NCI-H146 (cell line): ENCODE results near the gene CRY2.
A peak's percentile ranks its signal among the peaks of the same experiment; 100 is the strongest.
"Not testable (repeated sequence)": the region's sequence is repeated elsewhere in the genome, so short reads cannot be mapped to it uniquely, and the experiment has no call there.

Source experiments
- DNase-seq: peaks from one replicate; lab custom pipeline; 2025; lab: John Stamatoyannopoulos, UW

CRY2 gene

DNA sequence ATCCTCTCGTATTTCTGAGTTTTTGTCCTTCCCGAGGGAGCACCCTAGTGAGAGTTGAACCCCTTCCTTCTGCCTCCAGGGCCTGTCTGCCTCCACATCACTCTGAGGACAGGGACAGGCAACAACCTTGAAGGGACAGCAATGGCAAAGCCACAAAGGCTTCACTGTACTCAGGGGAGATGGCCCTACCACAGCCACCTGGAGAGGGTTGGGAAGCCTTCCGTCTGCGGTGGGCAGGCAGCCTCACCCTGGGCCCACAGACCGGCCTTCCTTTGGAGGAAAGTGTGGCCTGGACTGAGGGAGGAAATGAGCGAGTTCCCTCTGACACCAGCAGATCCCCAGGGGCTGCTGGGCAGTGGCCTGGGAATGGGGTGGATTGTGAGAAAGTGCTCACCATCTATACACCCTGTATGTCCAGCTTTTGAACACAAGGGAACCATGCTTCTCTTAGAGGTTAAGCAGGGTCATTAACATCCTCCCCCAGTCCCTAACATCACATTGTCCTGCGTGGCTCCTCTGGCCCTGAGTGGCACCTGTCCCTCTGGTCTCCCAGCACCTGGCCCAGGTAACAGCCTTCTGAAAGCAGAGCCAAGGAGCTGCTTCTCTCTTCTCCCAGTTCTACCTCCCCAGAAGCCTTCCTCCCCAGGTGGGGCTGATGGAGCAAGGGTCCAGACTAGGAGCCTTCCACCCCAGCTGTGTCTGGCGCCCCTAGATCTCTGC is 35.5 kb upstream of the CRY2 start:
- no peak for DNase-seq

DNA sequence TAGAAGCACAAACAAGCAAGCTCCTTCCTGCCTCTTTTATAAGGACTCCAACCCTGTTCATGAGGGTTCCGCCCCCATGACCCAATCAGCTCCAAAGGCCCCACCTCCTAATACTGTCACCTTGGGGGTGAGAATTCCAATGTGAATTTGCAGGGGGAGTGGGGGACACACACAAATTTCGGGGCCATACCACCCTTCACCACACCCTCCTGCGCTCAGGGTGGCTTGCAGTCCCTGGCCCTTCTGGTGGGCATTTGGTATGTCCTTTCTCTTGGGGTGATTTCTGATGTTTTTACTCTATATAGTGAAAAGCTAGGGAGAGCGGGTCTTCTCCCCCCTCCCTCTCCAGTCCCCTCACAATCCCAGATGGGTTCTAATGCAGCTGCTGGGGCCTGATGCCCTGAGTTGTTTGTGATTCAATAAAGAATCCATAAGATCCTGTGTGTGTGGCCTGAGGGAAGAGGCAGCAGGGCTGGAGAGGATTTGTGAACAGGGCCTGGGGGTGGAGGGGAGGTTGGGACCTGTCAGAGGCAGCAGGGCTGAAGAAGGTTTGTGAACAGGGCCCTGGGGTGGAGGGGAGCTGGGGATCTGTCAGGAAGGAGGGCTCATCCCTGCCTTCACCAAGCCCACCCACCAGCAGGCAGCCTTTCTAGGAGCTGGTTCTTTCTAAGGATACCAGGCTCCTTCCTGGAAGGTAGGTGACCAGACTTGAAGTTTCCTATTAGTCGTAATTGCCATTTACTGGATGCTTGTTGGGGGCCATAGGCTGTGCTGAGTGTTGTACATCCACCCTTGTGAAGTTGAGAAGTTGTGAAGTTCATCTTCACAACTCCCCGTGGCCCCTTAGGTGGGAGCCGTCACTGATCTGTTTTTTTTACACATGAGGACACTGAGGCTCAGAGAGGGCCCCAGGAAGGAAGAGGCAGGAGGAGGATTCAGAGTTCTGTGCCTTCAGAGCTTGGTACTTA is 34.4 kb upstream of the CRY2 start:
- DNase-seq = no peak

DNA sequence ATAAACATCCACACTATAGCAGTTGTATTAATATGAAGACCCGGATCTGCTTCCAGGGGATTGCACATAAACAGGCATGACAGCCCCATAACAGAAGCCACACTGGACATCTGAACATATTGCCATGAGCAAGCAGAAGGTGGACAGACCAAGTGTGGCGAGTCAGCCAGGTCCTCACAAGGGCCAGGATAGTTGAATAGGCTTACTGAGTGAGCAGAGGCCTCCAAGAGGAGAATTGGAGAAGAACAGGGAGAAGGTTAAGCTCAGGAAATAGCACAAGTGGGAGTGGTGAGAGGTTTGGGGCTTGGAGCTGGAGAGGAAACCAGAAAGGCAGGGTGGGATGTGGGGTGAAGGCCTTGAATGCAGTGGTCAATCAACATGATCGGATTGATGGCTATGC is 31.5 kb upstream of the CRY2 start:
- DNase-seq = no peak

DNA sequence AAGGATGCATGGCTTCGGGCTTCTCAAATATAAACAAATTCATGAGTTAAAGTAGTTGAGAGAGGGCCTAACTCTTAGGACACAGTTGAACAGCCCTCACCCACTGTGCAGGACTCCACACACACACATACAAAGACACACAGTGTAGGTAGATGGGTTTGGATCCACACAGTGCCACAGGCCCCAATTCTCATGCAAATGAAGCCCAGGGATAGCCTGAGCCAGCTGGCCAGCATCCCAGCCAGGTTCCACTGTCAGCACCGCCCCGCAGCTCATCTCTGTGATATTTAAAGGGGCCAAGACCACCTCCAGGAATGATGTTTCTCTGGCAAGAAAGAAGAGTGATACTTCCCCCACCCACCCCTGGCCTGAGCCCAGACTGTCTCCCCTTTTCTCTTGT is 30.7 kb upstream of the CRY2 start:
- DNase-seq = peak; percentile 31

DNA sequence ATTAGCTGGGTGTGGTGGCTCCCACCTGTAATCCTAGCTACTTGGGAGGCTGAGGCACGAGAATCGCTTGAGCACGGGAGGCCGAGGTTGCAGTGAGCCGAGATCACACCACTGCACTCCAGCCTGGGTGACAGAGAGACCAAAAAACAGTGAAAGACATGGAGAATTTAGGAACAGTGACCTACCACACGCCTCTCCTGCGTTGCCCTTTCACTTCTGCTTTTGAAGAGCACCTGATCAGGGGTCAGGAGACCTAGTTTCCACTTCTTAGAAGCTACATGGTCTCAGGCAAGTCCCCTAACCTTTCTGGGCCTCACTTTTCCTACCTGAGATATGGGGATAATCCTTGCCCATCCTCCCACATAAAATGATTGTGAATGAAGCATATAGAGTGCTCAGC is 30.1 kb upstream of the CRY2 start:
- no peak for DNase-seq

DNA sequence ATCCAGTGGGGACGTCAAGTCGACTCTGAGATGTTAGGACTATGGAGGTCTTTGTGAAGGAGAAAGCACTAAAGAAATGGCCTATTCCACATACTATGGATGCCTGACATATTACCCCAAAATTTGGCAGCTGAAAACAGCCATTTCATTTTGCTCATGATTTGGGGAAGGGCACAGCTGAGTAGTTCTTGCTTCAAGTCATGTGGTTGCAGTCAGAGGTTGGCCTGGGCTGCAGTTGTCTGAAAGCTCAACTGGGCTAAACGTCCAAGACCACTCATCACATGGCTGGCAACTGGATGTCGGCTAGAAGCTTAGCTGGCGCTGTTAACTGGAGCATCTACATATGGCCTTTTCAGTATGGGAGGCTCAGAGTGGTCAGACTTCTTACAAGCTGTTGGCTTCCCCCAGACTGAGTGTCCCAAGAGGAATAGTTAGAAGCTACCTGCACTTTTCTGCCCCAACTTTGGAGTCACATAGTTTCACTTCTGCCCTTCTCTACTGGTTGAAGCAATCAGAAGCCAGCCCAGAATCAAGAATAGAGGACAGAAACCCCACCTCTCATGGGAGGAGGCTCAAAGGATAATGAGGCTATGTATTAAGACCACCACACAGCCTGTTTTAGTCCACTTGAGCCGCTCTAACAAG is 28.2 kb upstream of the CRY2 start:
- no peak for DNase-seq

DNA sequence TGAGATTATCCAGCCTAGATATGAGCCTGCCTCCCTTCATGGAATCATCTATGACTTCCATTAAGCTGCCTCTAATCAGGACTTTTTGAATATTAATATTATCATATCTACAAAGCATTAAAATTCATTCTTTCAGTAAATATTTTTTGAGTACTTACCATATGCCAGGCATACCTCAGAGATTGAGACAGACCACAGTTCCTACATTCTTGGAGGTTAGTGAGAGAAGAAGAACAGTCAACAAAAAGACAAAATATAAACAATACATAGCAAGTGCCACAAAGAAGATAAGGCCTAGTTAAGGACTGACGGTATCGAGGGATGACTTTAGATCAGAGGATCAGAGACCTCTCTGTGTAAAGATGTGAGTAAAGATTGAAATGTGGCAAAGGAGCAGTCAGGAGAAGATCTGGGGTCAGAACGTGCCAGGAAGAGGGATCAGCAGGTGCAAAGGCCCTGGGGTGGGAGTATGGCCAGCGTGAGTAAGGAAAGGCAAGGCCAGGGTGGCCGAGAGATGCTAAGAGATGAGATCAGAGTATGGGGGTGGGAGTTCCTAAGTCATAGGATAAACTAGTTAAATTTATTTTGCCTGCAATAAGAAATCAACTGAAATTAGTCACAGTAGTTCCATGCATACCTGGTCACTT is 26.9 kb upstream of the CRY2 start:
- no peak for DNase-seq

DNA sequence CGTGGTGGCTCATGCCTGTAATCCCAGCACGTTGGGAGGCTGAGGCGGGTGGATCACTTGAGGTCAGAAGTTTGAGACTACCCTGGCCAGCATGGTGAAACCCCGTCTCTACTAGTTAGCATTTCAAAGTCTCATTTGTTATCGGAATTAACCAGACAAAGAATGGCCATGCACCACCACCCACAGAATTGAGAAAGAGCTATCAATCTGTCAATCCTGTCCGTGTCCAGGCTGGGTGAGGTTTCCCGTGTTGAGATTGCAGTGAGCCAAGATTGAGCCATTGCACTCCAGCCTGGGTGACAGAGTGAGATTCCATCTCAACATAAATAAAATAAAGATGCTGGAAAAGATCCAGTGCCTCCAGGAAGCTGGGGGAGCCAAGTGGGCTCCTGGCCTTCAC is 20.8 kb upstream of the CRY2 start:
- DNase-seq = not testable (repeated sequence)

DNA sequence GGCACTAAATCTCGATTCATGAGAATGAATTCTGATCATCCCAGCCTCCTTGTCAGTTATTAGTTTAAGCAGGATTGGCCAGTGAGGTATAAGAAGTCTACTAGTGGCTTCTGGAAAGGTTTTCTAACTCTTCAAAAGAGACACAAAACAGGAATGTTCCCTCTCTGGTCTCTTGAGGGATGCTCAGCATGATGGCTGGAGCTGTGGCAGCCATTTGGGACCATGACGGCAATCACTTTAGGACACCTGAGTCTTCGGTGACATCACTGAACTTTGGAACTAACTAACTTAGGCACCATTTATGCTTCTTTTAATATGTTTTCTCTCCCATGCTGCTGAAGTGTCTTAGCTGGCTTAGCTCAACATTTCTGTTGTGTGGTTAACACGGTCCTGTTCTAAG is 20.2 kb upstream of the CRY2 start:
- DNase-seq = no peak

DNA sequence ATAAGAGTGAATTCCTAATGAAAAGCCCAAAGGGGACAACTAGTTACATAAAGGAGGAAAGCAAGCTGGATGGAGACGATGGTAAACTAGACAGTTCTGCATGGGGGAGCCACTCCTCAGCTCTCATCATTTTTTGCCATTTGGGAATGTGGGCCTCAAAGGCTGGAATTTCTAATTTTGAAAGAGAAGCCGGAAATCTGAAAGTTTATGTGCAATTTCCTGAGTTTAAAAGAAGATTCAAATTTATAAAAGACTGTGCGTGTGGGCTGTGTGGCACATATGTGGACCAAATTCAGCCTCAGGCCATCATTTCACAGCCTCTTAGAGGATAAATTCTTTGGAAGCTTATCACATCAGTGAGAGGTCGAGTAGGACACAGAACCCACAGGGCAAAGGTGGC is 18.3 kb upstream of the CRY2 start:
- no peak for DNase-seq

DNA sequence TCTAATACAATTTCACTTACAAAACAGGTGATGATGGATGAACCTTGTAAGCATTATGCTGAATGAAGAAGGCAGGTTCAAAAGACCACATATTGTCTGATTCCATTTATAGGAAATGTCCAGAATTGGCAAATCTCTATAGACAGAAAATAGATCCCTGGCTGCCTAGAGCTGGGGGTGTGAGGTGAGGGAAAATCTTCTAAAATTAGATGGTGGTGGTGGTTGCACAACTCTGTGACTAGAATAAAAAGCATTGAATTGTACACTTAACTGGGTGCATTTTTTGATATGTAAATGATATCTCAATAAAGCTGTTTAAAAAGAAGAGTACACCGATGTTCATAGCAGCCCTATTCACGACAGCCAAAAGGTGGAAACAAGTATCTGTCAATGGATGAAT is 16.7 kb upstream of the CRY2 start:
- no peak for DNase-seq

DNA sequence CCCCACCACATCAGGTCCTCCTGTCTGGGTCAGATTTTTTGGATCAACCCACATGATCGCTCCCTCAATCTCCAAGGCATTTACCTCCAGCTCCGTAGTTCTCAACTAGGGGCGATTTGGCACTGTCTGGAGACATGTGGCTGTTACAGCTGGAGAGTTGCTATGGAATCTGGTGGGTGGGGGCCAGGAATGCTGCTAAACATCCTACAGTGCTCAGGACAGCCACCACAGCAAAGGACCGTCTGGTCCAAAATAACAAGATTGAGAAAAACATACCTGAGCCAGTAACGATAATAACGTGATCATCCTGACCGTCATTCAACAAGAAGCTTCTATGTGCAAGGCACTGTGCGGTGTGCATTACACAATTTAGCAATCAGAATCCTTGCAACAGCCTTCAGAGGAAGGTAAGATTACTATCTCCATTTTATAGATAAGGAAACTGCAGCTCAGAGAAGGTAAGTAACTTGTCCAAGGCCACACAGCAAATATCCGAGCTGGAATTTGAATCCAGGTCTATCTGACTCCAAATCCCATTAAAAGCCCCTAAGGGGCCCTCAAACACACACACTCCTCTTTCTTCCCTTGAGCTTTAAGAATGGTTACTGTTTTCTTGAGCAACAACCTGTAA is 14.3 kb upstream of the CRY2 start:
- DNase-seq = no peak

DNA sequence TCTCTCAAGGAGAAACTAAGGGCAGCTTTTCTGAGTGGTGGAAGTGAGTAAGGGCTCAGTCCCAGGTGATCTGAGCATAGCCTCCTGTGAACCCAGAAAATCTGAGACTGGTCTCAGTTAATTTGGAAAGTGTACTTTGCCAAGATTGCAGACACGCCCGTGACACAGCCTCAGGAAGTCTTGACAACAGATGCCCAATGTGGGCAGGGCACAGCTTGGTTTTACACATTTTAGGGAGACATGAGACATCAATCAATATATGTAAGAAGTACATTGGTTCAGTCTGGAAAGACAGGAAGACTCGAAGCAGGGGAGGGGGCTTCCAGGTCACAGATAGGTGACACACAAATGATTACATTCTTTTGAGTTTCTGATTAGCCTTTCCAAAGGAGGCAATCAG is 13.5 kb upstream of the CRY2 start:
- DNase-seq = no peak

DNA sequence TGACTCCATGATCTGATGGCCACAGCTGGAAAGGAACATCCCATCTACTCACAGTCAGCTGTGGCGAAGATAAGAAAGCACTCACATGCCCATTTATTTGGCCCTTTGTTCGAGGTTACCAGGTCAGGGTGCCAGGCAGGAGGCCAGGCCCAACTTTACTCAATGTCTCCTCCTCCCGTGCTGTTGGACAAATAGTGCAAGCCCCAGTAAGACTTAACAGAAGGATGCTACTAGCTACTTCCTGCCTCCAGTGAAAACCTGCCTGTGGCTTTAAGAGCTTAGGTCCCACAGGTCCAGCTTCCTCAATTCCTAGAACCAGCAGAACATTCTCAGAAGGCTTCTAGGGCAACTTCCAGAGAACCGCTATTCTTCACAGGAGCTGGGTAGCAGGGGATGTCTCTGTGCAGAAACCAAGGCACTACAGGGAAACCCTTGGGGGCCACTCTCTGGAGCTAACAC is 12.9 kb upstream of the CRY2 start:
- no peak for DNase-seq

DNA sequence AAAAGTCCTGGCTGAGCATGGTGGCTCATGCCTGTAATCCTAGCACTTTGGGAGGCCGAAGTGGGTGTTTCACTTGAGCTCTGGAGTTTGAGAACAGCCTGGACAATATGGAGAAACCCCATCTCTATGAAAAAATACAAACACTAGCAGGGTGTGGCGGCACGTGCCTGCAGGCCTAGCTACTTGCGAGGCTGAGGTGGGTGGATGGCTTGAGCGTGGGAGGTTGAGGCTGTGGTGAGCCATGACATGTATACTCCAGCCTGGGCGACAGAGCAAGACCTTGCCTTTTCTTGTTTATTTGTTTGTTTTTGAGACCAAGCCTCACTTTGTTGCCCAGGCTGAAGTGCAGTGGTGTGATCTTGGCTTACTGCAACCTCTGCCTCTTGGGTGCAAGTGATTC is 8.1 kb upstream of the CRY2 start:
- no peak for DNase-seq

DNA sequence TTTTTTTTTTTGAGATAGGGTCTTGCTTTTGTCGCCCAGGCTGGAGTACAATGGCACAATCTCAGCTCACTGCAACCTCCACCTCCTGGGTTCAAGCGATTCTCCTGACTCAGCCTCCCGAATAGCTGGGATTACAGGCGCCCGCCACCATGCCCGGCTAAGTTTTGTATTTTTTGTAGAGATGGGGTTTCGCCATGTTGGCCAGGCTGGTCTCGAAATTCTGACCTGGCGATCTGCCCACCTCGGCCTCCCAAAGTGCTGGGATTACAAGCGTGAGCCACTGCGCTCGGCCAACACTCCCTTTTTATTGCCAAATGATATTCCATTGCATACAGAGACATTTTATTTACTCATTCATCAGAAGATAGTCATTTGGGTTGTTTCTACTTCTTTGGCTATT is 7.0 kb upstream of the CRY2 start:
- DNase-seq = not testable (repeated sequence)

DNA sequence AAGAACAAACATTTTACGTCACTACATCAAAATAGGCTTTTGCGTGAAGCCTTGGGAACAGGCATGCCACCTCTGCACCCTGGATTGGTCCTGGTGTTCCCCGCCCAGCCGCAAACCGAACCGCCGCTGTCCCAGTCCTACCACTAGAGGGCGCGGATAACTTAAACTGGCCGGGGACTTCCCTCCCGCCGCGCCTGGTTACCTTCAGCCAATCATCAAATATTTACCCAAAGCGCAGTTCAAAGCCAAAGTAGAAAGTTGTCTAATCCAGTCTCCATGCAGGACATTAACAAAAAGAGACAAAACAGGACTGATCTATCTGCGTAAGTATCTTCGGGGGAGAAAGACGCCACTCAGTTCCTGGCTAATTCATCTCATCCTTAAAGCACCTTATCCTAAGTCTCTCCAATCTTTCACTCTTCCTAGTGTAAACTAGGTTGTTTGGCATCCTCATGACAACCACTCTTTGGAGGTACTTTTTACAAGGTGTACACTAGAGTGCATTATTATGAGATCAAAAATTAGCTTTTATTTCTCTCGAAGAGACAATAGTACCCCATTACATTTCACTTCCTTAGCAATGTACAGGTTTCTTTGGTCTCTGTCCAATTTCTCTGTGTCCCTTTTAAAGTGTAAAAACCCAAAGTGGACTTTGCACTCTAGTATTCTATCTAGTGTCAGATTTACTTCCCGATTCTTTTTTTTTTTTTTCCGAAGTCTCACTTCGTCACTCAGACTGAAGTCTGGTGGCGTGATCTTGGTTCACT is 3.9 kb upstream of the CRY2 start:
- DNase-seq = peak; percentile 91

DNA sequence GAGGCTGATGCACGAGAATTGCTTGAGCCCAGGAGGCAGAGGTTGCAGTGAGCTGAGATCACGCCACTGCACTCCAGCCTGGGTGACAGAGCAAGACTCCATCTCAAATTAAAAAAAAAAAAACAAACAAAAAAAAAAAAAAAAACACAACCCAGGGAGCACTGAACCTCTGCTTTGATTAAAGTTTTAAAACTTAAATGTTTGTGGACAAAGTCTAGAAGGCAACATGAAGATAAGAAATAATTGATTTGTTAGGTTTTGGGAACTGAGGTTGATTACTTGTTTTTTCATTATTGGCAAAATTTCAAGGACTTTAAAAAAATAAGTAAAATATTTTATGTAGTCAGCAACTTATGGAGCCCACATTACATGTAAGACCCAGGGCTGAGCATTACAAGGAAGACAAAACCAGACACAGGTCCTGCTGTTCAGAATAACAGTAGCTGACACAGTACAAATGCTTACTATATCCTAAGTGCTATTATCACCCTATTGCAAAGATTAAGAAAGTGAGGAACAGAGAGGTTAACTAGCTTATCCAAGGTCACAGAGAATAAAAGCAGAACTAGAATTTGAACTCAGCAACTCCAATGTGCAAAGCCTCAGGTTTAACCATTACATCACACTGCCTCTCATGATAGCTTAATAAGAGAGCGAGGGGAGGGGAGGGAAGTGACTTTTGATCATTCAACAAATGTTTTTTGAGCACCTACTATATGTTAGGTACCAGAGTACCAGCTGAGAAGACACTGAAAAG is 2.3 kb upstream of the CRY2 start:
- DNase-seq = no peak

DNA sequence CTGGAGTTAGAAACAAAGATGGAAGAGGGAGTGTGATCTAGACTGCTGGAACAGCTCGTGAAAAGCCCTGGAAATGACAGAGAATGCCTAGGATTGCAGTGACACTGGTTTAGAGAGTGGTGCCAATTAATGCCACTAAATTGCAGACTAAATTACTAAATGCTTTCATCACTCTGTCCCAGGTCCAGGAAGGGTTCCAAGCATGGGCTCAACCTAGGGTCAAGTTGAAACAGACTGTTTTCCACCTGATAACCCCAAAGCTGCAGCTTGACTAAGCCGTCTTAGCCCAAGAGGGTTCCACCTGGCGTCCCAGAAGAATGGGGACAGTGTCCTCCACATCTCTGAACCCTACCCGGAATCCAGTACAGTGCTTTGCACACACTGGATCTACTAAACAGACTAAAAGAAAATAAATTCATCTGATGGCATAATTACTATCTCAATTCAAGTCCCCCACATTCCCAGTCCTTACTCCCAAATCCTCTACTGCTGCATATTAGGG is 1.1 kb upstream of the CRY2 start:
- no peak for DNase-seq

DNA sequence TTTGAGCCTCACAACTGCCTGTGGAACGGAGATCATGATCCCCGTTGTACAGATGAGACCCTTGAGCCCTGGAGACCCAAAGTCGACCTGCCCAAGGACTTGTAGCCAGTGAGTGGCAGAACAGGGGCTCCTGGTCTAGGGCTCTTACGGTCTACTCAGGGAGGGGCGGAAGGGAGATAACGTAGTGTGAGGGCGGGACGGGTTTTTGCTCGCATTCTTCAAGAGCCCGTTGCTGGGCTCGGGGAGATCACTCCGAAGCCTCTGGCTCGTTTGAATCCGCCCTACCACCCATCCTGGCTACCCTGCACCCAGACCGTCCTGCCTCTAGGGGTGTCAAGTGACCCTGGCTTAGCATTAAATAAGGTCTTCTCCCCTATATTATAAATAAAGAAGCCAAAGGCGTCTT is 639 bp downstream of the CRY2 start:
- peak; percentile 47 for DNase-seq
